HG02571 (cell line): ENCODE results near the gene PCDHGA3.
"Not testable (repeated sequence)": the region's sequence is repeated elsewhere in the genome, so short reads cannot be mapped to it uniquely, and the experiment has no call there.

ENCODE experiments used
- ATAC-seq: cut with Tn5 transposase; IDR thresholded peaks from one replicate; pipeline ENCODE4 v1.9.1; 2021; ENCODE audit warnings: mild to moderate bottlenecking, moderate library complexity; ENCODE audit not compliant: unreplicated experiment

Gene PCDHGA3

GRCh38 chr5:141346017-141346416, 2.4 kb downstream of the PCDHGA3 start:
- not testable (repeated sequence) for ATAC-seq

DNA sequence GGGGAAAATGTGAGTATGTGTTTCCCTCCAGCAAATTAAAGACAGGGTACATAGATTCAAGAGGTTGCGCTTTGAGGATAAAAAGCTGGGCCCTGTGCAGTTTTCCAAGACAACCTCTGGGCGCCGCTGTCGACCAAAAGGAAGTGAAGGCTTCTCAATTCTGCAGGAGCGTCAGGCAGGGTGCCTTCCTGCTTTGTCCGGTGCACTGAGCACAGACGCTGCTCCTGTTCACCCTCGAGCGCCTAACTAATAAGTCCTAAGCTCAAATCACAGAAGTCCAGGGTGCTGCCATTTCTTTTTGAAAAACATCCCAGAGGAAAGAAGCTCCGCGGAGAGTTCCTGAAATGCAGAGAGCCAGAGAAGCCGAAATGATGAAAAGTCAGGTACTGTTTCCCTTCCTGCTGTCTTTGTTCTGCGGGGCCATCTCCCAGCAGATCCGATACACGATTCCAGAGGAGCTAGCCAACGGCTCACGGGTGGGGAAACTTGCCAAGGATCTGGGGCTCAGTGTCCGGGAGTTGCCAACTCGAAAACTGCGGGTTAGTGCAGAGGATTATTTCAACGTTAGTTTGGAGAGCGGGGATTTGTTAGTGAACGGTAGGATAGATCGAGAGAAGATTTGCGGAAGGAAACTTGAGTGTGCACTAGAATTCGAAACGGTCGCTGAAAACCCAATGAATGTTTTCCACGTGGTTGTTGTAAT, 6.4 kb downstream of the PCDHGA3 start, which contains the start of gene PCDHGB1:
TSS of gene PCDHGB1 (plus strand) at position 183 of the 703 bp plus-strand sequence. CDS start at position 345, 162 bp downstream.
- no peak for ATAC-seq

GRCh38 chr5:141351591-141351990, 8.0 kb downstream of the PCDHGA3 start:
- no peak for ATAC-seq

DNA sequence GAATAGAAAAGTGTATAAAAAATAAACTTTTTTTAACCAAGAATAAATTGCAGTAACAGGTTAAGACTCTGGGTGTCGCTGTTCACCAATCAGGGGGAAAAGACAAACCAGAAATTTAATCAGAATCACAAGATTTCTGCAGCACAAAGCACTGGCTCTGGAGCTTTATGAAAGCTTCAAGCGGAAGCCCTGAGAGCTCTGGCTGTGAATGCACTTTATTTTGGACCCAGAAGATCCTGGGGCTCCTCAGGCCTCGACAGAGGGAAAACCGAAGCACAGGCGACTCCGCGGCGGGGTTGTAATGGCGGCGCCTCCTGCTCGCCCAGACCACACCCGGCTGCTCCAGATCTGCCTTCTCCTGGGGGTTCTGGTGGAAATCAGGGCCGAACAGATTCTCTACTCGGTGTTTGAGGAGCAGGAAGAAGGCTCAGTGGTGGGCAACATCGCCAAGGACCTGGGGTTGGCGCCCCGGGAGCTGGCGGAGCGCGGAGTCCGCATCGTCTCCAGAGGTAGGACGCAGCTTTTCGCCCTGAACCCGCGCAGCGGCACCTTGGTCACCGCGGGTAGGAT, 11.4 kb downstream of the PCDHGA3 start, which contains the start of gene PCDHGA4:
TSS of gene PCDHGA4 (plus strand) at position 122 of the 570 bp plus-strand sequence. CDS start at position 209, 87 bp downstream.
- no peak for ATAC-seq

DNA sequence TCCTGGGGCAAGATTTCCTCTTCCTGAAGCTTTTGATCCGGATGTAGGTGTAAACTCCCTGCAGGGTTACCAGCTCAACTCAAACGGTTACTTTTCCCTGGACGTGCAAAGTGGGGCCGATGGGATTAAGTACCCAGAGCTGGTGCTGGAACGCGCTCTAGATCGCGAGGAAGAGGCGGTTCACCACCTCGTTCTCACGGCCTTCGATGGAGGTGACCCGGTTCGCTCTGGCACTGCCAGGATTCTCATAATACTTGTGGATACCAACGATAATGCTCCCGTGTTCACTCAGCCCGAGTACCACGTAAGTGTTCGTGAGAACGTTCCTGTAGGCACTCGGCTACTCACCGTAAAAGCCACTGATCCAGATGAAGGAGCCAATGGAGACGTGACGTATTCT, 12.0 kb downstream of the PCDHGA3 start:
- ATAC-seq, result no peak

GRCh38 chr5:141356133-141356532, 12.5 kb downstream of the PCDHGA3 start:
- ATAC-seq, result no peak

DNA sequence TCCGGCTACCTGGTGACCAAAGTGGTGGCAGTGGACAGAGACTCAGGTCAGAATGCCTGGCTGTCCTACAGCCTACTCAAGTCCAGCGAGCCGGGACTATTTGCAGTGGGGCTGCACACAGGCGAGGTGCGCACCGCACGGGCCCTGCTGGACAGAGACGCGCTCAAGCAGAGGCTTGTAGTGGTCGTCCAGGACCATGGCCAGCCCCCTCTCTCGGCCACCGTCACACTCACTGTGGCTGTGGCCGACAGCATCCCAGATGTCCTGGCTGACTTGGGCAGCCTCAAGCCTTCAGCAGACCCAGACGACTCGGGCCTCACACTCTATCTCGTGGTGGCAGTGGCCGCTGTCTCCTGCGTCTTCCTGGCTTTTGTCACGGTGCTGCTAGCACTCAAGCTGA, 13.3 kb downstream of the PCDHGA3 start:
- ATAC-seq, result no peak

DNA sequence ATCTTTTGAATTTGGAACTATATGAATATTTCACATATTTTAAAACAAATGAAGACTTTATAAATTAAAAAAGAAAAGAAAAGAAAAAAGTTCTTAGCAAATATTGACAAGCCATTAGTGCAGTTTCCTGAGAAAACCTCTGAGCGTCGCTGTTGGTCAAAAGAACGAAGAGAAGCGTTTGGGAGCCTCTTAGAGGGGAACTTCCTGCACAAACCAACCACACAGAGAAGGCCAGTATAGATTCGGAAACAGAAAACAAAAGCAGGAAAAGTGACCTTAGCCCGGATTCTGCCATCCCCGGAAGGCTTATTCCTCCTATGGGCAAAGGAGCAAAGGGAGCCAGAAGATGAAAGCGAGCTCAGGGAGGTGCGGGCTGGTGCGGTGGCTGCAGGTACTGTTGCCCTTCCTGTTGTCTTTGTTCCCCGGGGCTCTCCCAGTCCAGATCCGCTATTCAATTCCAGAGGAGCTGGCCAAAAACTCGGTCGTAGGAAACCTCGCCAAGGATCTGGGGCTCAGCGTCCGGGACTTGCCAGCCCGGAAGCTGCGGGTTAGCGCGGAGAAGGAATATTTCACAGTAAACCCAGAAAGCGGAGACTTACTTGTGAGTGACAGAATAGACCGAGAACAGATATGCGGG, 16.3 kb downstream of the PCDHGA3 start, which contains the start of gene PCDHGB2:
TSS of gene PCDHGB2 (plus strand) at position 205 of the 637 bp plus-strand sequence. CDS start at position 347, 142 bp downstream.
- no peak for ATAC-seq

- no peak for ATAC-seq
Measured at GRCh38 chr5:141360685-141361084, 17.1 kb downstream of the PCDHGA3 start.

DNA sequence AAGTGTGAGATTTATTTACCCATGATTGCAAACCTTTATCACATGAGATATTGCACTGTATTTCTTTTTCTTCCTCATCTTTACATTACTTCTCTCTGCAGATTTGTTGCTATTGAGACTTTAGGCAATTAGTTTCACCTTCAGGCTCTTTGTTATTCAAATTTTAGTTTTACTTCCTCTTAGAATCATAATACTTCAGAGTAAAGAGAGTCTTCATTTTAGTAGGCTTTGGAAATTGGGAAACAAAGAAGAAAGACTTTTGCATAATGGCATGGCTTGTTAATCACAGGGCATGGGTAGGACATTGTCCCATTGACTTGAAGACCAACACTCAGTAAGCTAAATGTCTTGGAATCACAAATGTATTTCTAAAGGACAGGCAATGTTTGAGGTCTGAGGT, 19.1 kb downstream of the PCDHGA3 start:
- no peak for ATAC-seq

GRCh38 chr5:141363952-141364660, 20.5 kb downstream of the PCDHGA3 start, which contains the start of gene PCDHGA5:
Gene PCDHGA5 (plus strand): TSS chr5:141364162. CDS start chr5:141364331, 169 bp downstream.
- no peak for ATAC-seq

GRCh38 chr5:141366016-141366896, 22.6 kb downstream of the PCDHGA3 start:
- no peak for ATAC-seq

DNA sequence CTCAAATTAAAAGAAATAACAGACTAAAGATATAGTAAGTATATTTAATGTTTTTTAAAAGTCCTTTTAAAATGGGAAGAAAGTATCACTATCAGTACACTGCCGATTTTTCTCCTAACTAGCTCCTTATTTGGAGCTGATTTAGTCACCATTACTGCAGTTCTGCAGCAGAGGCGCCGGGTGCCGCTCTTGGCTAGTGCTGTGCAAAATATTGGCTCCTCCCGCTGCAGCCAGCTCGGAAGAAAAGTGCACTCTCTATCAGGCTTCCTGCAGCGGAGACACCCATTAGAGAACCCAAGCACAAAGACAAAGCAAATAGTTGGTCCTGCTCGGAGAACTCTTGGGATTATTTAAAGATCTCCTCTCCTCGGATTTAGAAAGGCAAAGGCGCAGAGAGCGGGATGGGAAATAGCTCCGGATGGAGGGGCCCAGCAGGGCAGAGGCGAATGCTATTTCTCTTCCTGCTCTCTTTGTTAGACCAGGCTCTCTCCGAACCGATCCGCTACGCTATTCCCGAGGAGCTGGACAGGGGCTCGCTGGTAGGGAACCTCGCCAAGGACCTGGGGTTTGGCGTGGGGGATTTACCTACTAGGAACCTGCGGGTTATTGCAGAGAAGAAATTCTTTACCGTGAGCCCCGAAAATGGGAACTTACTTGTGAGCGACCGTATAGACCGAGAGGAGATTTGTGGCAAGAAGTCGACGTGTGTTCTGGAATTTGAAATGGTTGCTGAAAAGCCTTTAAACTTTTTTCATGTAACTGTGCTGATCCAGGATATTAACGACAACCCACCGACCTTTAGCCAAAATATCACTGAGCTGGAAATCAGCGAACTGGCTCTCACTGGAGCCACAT, 26.6 kb downstream of the PCDHGA3 start, which contains the start of gene PCDHGB3:
TSS of gene PCDHGB3 (plus strand) at position 249 of the 855 bp plus-strand sequence. CDS start at position 402, 153 bp downstream.
- no peak for ATAC-seq

- ATAC-seq, result no peak
Measured at GRCh38 chr5:141371572-141372475, 28.2 kb downstream of the PCDHGA3 start.

DNA sequence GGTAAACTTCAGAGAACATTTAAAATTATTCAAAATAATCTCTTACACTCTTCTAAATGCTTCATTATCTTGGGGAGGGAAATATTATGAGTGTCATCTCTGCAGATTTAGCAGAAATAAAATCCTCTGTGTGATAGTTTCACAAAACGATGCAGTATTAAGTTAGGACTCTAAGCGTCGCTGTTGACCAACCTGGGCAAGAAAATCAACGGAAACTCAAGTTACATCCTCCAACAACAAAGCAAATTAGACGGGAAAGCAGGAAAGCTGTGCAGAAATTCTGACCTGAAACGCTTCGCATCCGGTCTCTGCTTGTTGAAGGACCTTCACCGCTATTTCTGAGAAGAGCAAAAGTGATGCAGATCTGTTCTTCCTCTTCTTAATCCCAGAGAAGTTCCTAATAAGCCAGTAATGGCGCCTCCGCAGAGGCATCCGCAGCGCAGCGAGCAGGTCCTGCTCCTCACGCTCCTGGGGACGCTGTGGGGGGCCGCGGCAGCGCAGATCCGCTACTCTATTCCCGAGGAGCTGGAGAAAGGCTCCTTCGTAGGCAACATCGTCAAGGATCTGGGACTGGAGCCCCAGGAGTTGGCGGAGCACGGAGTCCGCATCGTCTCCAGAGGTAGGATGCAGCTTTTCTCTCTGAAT, 30.2 kb downstream of the PCDHGA3 start, which contains the start of gene PCDHGA6:
TSS of gene PCDHGA6 (plus strand) at position 219 of the 645 bp plus-strand sequence. CDS start at position 412, 193 bp downstream.
- no peak for ATAC-seq

DNA sequence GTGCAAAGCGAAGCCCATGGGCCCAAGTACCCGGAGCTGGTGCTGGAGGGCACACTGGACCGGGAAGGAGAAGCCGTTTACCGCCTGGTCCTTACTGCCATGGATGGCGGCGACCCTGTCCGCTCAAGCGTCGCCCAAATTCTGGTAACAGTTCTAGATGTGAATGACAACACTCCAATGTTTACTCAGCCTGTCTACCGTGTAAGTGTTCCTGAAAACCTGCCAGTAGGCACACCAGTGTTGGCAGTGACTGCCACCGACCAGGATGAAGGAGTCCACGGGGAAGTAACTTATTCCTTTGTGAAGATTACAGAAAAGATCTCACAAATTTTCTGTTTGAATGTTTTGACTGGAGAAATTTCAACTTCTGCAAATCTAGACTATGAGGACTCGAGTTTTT, 31.0 kb downstream of the PCDHGA3 start:
- ATAC-seq, result no peak

GRCh38 chr5:141375444-141376155, 32.0 kb downstream of the PCDHGA3 start:
- ATAC-seq, result not testable (repeated sequence)
